Measurements from ENCODE around the gene GRK4. TPM values are rescaled to one million over a fixed set of nuclear protein-coding genes. Genes with fewer than 3 reads are reported as not detected.
"Not testable (repeated sequence)": the region's sequence is repeated elsewhere in the genome, so short reads cannot be mapped to it uniquely, and the experiment has no call there.

The GRK4 gene
- 1 to 10 TPM; 2.4 to 3.4 TPM for total RNA-seq

DNA sequence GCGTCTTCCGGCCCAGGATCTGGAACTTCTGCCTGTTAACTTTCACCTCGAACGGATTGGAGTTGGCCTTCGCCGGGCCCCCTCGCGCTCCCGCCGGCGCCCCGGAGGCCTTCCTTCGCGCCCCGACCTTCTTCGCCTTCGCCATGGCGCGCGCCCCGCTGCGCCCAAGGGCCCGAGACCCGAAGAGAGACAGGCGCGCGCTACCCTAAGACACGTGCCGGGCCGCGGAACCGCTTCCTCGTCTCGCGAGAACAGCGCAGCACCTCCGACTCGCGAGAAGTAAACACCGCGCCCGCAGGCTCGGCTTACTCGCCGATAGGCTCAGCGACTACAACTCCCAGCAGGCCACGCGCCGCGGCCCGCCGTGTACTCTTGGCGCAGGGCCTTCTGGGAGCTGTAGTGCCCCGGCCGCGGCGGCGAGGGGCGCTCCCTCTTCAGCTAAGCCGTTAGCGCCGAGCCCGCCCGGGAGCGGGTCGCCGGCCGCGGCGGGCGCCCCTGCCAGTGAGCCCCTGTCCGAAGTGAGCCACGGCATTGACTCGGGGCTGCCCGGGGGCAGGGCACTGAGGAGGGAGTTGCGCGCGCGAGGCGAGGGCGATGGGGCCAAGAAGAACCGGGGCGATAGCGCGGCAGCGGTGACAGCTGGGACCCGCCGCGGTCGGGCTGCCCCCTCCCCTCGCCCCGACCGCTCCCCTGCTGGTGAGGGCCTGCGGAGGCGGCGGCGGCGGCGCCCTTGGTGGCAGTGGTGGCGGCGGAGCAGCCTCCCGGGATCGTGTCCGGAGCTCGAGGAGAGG, at the start of gene GRK4, which contains the start of gene NOP14:
Gene GRK4, plus strand, starts transcription at position 397 of the 791 bp plus-strand sequence. CDS start 500 bp downstream, outside the sequence.
Gene NOP14, minus strand, starts transcription at position 232 of the 791 bp plus-strand sequence. Its CDS starts 87 bp downstream, at position 145.
- POLR2A ChIA-PET = interaction anchor here (0.7 to 3.1 kb wide), 18 partner anchors 9 to 551 kb away, joined by 3 to 10 read pairs (median 4); partner anchors contain the start of genes HTT and TNIP2
- peaks cover 31% of the 10 kb centered on the region for H3K4me1 Mint-ChIP-seq
- peaks cover 3% of the 10 kb centered on the region for H3K27me3 Mint-ChIP-seq

DNA sequence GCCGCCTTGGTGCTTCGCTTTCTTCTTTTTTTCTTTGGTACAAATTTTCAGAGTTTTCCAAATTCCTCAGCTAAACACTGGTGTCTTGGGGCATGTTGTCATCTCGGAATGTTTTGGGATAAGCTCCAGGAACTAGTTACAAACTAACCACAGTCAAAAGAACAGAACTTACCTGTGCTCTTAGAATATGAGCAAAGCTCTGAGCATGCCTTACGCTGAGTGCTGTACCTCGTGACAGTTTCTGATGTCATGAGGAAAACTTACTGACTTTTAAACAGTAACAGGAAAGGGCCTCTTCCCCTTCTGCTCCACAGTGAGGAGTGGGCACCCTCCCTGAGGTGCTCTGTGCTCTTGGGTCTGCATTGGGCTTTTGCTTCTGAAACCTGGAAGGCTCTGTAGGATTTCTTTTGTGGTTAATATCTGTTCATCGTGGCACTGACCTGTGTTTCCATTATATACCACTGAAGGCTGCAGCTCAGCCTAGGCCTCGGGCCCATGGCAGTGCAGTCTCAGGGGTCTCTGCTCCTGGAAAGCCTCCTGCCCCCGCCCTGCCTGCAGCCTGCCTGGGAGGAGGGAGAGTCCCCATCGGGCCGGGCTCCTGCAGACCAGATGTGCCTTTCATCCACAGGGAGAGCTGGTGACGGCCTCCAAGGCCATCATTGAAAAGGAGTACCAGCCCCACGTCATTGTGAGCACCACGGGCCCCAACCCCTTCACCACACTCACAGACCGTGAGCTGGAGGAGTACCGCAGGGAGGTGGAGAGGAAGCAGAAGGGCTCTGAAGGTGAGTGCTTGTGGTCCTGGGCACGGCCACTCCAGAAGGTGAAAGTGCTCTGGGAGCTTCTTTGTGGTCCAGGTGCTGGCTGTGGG, 48.9 kb upstream of the GRK4 start:
- Mint-ChIP-seq H3K36me3 (peaks cover 60% of the 10 kb centered on the region), H3K4me1 (peaks cover 11% of the 10 kb centered on the region), H3K27me3 (no peaks in the 10 kb centered on the region), H3K4me3 (peak overlapping the region; percentile 20), H3K9me3 (peaks cover 1% of the 10 kb centered on the region), H3K27ac (peak overlapping the region; percentile 50)
- peak; percentile 75 for ATAC-seq (ENCODE audit: low read depth)
- POLR2A ChIA-PET = interaction anchor here (0.6 kb wide), 1 partner anchor 41 kb away, joined by 4 read pairs; no protein-coding TSS in a partner anchor
- peak; percentile 57 for DNase-seq

More for the DNA sequence above, at the start of gene GRK4, which contains the start of gene NOP14:
- peak within 1 kb of the TSS; percentile 79 for H3K27ac Mint-ChIP-seq
- no peaks in the 10 kb centered on the region for H3K9me3 Mint-ChIP-seq
- H3K36me3 Mint-ChIP-seq = peaks cover 5% of the 10 kb centered on the region
- H3K4me3 Mint-ChIP-seq = peak within 1 kb of the TSS; percentile 87
- peak; percentile 96 for DNase-seq
- peak; percentile 86 for ATAC-seq (ENCODE audit: low read depth)

DNA sequence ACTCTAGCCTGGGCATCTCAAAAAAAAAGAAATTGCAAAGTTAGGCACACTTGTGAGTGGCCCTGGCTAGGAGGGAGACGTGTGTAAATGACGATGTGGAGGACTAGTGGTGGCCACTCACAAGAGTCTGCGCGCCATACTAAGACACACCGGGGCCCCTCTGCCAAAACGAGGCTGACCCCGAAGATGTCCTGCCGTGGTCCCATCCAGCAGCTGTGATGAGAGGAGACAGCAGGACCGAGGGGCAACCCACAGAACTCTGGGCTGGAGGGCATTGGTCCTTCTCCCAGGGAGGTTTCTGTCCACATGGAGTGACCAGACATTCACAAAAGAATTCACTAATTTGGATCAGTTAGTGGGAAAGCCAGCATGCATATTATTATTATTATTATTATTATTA, 47.6 kb upstream of the GRK4 start:
- peaks cover 7% of the 10 kb centered on the region for H3K9me3 Mint-ChIP-seq
- no peak overlapping the region for H3K27ac Mint-ChIP-seq
- H3K4me3 Mint-ChIP-seq = no peak overlapping the region
- DNase-seq (no peak), ATAC-seq (ENCODE audit: low read depth) (no peak)
- H3K4me1 Mint-ChIP-seq = peaks cover 17% of the 10 kb centered on the region
- H3K27me3 Mint-ChIP-seq = no peaks in the 10 kb centered on the region
- POLR2A ChIA-PET = no interaction called here
- H3K36me3 Mint-ChIP-seq = peaks cover 63% of the 10 kb centered on the region

DNA sequence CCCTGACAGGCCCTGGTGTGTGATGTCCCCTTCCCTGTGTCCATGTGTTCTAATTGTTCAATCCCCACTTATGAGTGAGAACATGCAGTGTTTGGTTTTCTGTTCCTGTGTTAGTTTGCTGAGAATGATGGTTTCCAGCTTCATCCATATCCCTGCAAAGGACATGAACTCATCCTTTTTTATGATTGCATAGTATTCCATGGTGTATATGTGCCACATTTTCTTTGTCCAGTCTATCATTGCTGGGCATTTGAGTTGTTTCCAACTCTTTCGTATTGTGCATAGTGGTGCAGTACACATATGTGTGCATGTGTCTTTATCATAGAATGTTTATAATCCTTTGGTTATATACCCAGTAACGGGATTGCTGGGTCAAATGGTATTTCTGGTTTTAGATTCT, 46.7 kb upstream of the GRK4 start:
- Mint-ChIP-seq H3K4me1 (peaks cover 24% of the 10 kb centered on the region), H3K36me3 (peaks cover 69% of the 10 kb centered on the region)
- H3K27me3 Mint-ChIP-seq; POLR2A ChIA-PET; H3K4me3 Mint-ChIP-seq; H3K27ac Mint-ChIP-seq; H3K9me3 Mint-ChIP-seq; ATAC-seq (ENCODE audit: low read depth): not testable (repeated sequence)
- DNase-seq = peak; percentile 1

DNA sequence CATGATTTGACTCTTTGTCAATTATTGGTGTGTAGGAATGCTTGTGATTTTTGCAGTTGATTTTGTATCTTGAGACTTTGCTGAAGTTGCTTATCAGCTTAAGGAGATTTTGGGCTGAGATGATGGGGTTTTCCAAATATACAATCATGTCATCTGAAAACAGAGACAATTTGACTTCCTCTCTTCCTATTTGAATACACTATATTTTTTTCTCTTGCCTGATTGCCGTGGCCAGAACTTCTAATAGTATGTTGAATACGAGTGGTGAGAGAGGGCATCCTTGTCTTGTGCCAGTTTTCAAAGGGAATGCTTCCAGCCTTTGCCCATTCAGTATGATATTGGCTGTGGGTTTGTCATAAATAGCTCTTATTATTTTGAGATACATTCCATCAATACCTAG, 45.1 kb upstream of the GRK4 start:
- Mint-ChIP-seq H3K4me1 (peaks cover 36% of the 10 kb centered on the region), H3K36me3 (peaks cover 75% of the 10 kb centered on the region)
- H3K27ac Mint-ChIP-seq; H3K4me3 Mint-ChIP-seq; H3K9me3 Mint-ChIP-seq; H3K27me3 Mint-ChIP-seq; ATAC-seq (ENCODE audit: low read depth); DNase-seq; POLR2A ChIA-PET: not testable (repeated sequence)

DNA sequence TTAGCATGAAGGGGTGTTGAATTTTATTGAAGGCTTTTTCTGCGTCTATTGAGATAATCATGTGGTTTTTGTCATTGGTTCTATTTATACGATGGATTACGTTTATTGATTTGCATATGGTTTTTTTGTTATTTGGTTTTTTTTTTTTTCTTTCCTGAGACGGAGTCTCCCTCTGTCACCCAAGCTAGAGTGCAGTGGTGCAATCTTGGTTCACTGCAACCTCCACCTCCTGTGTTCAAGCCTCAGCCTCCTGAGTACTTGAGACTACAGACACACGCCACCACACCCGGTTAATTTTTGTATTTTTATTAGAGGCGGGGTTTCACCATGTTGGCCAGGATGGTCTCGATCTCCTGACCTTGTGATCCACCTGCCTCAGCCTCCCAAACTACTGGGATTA, 44.7 kb upstream of the GRK4 start:
- Mint-ChIP-seq H3K36me3 (peaks cover 79% of the 10 kb centered on the region), H3K4me1 (peaks cover 40% of the 10 kb centered on the region)
- DNase-seq; ATAC-seq (ENCODE audit: low read depth); H3K9me3 Mint-ChIP-seq; H3K4me3 Mint-ChIP-seq; H3K27me3 Mint-ChIP-seq; H3K27ac Mint-ChIP-seq; POLR2A ChIA-PET: not testable (repeated sequence)

DNA sequence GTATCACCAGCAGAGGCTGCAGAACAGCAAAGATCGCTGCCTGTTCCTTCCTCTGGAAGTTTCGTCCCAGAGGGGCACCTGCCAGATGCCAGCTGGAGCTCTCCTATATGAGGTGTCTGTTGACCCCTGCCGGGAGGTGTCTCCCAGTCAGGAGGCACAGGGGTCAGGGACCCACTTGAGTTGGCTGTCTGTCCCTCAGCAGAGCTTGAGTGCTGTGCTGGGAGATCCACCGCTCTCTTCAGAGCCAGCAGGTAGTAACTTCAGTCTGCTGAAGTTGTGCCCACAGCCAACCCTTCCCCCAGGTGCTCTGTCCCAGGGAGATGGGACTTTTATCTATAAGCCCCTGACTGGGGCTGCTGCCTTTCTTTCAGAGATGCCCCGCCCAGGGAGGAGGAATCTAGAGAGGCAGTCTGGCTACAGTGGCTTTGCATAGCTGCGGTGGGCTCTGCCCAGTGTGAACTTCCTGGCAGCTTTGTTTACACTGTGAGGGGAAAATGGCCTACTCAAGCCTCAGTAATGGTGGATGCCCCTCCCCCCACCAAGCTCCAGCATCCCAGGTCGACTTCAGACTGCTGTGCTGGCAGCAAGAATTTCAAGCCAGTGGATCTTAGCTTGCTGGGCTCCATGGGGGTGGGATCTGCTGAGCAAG, 40.8 kb upstream of the GRK4 start:
- H3K27me3 Mint-ChIP-seq; H3K9me3 Mint-ChIP-seq; ATAC-seq (ENCODE audit: low read depth): not testable (repeated sequence)
- DNase-seq = peak; percentile 49
- Mint-ChIP-seq H3K27ac (peak overlapping the region; percentile 18), H3K4me3 (peak overlapping the region; percentile 9), H3K36me3 (peaks cover 50% of the 10 kb centered on the region), H3K4me1 (peaks cover 30% of the 10 kb centered on the region)
- POLR2A ChIA-PET = interaction anchor here (0.9 to 2.0 kb wide), 2 partner anchors 9 to 13 kb away, joined by 3 to 12 read pairs; no protein-coding TSS in a partner anchor

DNA sequence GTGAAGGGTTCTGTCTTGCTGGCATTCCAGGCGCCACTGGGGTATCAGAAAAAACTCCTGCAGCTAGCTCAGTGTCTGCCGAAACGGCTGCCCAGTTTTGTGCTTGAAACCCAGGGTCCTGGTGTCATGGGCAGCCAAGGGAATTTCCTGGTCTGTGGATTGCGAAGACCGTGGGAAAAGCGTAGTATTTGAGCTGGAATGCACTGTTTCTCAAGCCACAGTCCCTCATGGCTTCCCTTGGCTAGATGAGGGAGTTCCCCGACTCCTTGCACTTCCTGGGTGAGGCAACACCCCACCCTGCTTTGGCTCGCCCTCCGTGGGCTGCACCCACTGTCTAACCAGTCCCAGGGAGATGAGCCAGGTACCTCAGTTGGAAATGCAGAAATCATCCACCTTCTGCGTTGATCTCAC, 40.2 kb upstream of the GRK4 start:
- ATAC-seq (ENCODE audit: low read depth) (no peak), DNase-seq (no peak)
- Mint-ChIP-seq H3K36me3 (peaks cover 49% of the 10 kb centered on the region), H3K27me3 (no peaks in the 10 kb centered on the region), H3K4me1 (peaks cover 30% of the 10 kb centered on the region), H3K4me3 (peak overlapping the region; percentile 35), H3K27ac (peak overlapping the region; percentile 76), H3K9me3 (peaks cover 5% of the 10 kb centered on the region)
- POLR2A ChIA-PET = interaction anchor here (0.6 to 2.0 kb wide), 4 partner anchors 9 to 1213 kb away, joined by 3 to 12 read pairs (median 4); no protein-coding TSS in a partner anchor

DNA sequence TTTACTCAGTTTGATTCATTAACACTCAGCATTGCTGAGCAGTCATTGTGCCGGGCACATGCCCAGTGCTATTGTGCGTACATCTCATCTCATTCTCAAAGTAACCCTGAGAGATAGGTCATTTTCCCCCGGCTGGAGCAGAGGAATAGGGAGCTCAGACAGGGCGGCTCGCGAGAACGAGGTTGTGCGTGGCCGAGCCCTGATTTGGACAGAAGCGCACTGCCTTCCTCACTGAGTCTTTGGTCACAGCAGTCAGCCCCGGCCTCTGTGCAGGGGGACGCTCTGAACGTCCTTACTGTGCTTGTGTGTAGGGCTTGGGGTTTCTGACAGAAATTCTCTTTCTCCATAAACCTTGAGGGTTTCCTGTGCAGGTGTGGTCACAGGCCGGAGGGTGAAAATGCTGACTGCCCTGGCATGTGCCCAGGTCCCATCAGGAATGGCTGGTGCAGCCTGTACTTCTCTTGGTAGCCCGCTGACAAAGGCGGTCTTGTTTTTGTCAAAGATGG, 39.6 kb upstream of the GRK4 start:
- Mint-ChIP-seq H3K4me1 (peaks cover 30% of the 10 kb centered on the region), H3K27me3 (no peaks in the 10 kb centered on the region), H3K9me3 (peaks cover 5% of the 10 kb centered on the region), H3K27ac (peak overlapping the region; percentile 76), H3K36me3 (peaks cover 43% of the 10 kb centered on the region), H3K4me3 (peak overlapping the region; percentile 35)
- peak; percentile 23 for DNase-seq
- ATAC-seq (ENCODE audit: low read depth) = no peak
- POLR2A ChIA-PET = interaction anchor here (0.6 to 2.0 kb wide), 3 partner anchors 12 to 1214 kb away, joined by 3 to 12 read pairs (median 4); no protein-coding TSS in a partner anchor

DNA sequence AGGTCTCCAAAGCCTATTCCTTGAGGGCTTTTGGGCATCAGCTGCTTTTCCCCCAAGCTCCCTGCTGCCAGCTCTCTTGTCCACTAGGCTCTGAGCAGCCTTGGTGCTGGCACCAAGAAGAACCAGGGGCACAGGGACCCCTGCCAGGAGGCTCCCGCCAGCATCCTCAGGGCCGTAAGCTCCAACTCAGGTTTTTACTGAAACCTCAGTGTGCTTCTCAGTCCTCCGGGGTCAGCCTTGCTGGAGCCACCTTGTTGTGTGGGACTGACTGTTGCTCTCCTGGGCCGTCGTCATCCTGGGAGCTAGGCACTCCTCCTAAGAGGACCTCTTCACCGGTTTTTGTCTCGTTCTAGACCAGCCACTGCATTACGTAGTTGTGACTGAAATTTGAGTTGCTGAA, 39.1 kb upstream of the GRK4 start:
- Mint-ChIP-seq H3K27ac (no peak overlapping the region), H3K9me3 (peaks cover 5% of the 10 kb centered on the region), H3K4me1 (peaks cover 30% of the 10 kb centered on the region), H3K36me3 (peaks cover 41% of the 10 kb centered on the region), H3K4me3 (no peak overlapping the region), H3K27me3 (no peaks in the 10 kb centered on the region)
- DNase-seq (peak; percentile 19), ATAC-seq (ENCODE audit: low read depth) (no peak)
- POLR2A ChIA-PET = interaction anchor here (1.2 to 2.0 kb wide), 2 partner anchors 12 kb away, joined by 3 to 12 read pairs; no protein-coding TSS in a partner anchor

DNA sequence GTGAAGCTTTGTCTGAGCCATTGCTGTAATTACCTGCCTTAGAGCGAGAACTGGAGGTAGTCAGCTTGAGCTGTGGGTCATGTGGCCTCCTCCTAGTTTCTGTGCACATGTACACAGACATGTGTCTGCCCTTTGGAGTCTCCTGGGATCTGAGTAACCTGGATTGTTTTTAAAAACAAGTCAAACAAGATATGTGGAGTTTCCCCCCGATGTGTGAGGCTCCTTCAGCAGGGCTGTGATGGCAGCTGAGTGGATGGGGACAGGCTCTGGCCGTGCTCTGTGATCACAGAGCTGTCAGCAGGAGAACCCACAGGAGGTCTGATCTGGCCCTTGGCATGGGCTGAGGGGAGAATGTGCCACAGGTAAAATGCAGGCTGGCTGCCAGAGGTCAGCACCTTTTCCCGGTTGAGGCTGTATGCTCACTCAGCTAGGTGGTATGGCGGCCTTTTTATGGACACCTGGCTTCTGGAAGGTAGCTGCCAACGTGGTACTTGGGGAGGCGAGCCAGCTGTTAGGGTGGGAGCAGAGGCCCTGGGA, 38.5 kb upstream of the GRK4 start:
- Mint-ChIP-seq H3K4me1 (peaks cover 30% of the 10 kb centered on the region), H3K27ac (peak overlapping the region; percentile 70), H3K9me3 (peaks cover 4% of the 10 kb centered on the region), H3K27me3 (no peaks in the 10 kb centered on the region), H3K4me3 (no peak overlapping the region), H3K36me3 (peaks cover 36% of the 10 kb centered on the region)
- ATAC-seq (ENCODE audit: low read depth) (no peak), DNase-seq (peak; percentile 15)
- POLR2A ChIA-PET = no interaction called here

DNA sequence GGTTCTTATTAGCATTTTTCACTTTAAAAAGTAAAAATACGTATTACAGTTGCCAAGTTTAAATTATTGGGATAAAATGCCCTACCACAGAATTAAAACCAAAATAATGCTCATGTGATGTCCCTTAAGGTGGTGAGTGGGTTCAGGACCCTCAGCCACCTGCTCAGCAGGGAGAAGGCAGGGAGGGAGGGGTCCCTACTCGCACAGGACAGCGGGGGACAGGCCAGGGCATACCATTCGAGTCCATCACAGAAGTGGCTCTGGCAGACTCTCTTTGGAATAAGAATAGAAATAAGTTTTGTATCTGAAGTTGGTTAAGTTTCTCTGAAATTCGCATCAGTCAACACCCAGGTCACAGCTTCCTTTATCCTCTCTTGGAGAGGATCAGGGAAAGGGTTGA, 37.9 kb upstream of the GRK4 start:
- ATAC-seq (ENCODE audit: low read depth) (no peak), DNase-seq (peak; percentile 10)
- Mint-ChIP-seq H3K27me3 (no peaks in the 10 kb centered on the region), H3K27ac (no peak overlapping the region), H3K4me3 (no peak overlapping the region), H3K9me3 (no peaks in the 10 kb centered on the region), H3K4me1 (peaks cover 28% of the 10 kb centered on the region), H3K36me3 (peaks cover 29% of the 10 kb centered on the region)
- POLR2A ChIA-PET = no interaction called here

Data from activated naive CD8-positive, alpha-beta T cell treated with anti-CD3 and anti-CD28 coated beads, Interleukin-2, amount 10 ng/mL, durations not matched to agents 7 days and 5 days (primary cell).